Suppressor macrophage treated with lipopolysaccharide for 1 hour (primary cell): ENCODE results near the gene BCL2L13.
A peak's percentile ranks its signal among the peaks of the same experiment; 100 is the strongest.
"Not testable (repeated sequence)": the region's sequence is repeated elsewhere in the genome, so short reads cannot be mapped to it uniquely, and the experiment has no call there.

Experiments
- DNase-seq, 3 donors: peaks; one replicate each; pipeline ENCODE4 v3.0.0-alpha.2; 2020 to 2022

BCL2L13 gene

DNA sequence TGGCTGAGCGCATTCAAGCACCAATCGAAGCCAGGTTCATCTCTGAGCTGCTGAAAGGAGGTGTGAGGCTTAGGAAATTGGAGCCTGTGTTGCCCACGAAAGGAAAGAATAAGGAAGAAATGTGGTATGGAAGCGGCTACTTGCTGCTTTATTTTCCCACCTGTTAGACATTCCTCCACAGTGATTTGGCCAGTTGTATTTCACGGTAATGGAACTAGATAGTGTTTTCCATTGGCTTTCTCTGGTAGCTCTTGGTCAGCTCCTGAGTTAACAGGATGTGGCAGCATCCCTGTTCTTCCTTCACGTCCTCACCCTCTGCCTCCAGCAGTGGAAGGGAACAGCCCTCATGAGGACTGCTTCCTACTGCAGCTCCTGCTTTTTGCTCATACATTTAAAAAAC, 91.0 kb downstream of the BCL2L13 start:
- no peak for DNase-seq

DNA sequence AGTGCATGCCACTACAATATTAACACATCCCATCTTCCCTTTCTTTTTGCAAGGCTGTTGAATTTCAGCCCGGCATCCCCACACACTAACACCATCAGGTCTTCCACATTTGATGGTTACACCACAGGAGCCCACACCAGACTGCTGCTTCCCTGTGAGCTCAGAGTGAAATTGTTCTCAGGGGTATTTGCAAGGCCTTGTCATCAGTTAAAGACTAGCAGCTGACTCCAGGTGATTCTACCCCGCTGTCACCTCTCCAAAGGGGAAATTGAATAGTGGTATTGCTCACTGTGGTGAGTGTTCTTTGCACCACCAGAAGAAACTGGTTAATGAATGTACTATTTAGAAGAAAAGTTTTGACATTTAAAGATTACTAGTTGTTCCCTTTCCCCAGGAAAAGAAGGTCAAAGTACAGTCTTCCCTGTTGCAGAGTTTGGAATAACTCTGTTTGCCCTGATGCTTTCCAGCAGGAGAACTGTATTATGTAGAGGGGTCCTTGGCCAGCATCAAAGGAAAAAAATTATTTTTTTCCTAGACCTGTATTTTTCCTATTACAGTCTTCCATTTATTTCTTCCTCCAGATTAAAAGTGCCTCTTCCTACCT, 93.8 kb downstream of the BCL2L13 start:
- no peak for DNase-seq

DNA sequence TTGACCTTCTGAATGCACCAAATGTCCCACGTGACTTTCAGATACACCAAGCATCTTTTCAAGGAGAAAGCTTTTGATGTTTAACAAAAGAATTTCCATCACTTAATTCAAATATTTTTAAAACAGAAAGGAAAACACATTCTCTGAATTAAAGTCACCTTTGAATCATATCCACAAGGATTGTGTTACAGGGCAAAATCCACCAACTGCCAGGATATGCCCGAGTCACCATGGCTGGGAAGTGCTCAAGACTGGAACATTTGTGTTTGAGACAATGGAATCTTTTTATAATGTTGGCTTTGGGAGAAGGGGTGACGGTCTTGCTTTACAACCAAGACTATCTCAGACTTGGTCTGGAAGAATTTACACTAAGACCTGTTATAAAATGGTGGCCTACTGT, 94.9 kb downstream of the BCL2L13 start:
- DNase-seq = no peak

DNA sequence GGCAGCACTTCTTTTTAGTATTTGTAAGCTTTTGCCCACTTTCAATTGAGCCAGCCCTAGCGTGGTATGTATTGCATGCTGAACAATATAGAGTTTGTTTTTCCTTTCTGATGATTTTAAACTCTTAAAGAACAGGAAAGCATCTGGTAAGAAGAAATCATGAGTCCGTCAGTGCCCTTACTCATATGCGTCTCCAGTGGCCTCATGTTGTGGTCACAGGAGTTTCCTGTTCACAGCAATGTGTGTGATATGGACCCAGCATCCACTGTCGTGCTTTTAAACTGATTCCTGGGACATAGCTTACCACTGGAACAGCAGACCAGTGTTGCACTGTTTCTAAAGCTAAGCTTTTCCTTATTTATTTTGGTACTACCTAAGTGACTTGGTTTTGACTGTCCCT, 95.6 kb downstream of the BCL2L13 start:
- DNase-seq = peak; percentile 46 to 60 (median 51)

DNA sequence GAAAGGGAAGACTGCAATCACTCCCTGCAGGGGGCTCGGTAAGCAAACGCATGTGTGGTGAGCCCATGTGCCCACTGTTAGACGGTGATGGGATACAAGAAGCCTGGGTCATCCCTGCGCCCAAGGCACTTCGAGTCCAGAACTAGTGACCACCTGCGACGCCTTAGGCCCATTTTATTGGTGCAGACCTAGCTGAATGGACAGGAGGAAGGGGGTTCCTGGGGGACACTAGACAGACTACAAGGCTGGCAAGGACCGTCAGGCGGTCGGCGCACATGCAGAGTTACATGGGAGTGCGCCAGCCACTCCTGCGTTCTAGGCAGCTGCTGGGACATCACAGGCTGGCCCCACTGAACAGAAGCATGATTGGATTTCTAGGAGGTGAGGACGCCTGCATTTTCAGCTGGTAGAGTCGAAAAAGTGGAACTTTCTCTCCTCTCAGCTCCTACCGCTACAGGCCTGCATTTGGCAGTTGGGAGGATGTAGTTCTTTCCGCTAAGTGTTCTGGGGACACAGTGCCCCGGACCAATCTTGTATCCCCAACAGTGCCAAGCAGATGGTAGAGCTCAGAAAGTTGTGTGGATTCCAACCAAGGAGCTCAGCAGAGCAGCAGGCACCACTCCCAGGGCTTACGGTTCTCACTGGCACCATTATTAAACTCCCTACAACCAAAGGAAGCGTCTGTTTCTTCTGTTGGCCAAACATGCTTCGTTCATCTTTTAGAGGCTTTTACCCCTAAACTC, 100.0 kb downstream of the BCL2L13 start:
- DNase-seq = no peak

DNA sequence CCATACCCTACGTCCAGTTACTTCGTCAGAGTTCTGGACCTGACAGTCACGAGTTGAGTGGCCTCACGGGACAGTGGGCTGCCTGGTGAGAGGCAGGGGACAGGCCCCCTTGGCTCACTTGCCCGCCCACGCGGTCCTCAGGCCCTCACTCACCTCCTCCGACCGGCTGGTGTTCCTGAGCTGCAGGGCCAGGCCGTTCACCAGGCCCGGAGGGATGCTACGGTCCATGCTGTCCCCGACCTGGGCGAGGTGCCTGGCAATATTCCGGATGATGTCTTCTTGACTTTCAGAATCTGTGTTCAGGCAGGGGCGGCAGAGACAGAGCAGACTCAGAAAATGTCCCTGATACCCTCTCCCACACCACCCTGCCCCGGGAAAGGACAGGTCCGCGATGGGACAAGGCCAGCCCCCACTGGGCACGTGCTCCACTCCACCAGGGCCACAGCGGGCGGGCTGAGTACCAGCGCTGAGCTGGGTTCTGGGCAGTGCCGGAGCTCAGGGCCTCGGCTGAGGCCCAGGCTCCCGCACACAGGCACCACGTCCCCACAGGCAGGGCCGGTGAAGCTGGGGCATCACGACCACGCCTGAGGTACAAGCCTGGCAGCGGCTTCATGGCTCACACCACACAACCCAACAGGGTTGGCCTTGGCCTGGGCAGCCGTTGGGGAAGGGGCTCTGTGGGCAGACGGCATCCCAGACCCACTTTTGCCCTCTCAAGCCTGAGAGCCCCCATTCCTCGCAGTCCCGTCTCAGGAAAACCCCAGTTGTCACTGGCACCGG, 100.8 kb downstream of the BCL2L13 start:
- DNase-seq = no peak

DNA sequence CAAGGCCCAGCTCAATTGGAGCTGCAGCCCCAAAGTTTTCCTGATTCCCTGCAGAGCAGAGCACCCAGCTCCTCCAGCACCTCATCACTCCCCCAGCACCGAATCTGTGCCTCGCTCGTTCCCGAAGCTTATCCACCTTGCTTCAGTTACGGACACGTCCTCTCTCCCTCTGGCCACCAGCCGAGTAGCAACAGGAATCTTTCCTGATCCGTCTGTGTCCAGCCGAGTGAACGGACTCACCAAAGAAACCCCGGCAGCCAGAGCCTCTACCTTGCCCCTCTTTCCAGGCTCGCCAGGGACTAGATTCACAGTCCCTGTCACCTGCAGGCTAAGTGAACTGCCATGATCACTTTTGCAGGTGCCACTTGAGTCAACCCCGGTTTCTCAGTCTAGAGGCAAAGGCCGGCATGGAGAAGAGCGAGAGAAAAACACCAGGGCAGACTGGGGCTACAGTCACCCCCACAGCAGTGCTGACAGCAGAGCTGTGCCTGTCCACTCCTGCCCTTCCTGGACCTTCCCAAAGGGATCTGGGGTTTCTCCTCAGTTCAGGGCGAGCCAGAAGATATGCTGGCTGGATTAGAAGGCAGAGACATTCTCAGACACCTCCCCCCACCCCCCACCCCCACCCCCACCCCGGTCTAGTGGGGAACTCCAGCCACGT, 103.4 kb downstream of the BCL2L13 start:
- DNase-seq = no peak

DNA sequence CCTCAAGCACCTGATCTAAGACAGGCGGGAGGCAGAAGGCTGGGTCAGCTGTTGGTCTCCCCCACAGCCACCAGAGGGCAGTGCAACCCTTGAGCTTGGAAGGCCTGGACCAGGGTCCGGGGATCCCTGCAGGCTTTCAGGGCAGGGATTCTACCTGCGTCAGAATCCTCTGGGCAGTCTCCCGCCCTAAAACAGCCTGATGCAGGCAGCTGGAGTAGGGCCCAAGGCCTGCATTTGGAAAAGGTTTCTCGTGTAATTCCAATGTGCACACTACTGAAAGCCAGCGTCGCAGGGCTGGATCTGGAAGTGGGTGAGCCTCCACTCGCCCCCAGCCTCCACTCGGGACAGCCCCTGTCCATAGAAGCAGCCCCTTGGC, 104.0 kb downstream of the BCL2L13 start:
- DNase-seq = peak; percentile 66 to 80 (median 74)

DNA sequence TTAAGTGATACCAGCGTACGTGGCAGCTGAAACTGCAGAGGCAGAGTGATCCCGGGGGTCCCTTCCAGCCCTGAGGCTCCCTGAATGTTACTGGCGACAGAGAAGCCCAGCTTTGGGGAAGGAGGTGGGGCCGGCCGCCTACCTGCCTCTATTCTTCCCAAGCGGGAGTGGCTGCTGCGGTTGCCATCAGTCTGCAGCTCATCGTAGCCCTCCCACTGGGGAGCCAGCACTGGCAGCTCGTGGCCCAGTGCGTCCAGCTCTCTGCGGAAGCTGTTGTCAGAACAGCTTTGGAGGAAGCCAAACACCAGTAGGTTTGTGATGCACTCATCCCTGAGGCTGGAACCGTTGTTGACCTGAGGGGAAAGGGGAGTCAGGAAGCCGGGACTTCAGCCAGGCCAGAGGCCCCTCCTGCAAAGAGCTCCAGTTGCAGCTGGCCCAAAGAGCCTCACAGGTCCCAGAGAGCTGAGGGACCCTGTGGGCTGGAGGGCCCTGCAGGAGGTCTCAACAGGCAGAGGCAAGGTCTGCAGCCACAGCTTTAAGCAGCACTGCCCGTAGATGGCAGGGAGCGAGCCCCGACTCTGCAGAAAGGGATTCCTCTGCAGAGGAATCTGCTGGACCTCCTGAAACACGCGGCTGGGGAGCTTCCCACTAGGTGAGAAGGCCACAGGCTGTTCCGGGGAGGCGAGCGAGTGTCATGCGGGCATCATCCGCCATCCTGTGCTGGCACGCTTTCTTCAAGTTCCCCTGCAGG, 105.3 kb downstream of the BCL2L13 start:
- DNase-seq = no peak

DNA sequence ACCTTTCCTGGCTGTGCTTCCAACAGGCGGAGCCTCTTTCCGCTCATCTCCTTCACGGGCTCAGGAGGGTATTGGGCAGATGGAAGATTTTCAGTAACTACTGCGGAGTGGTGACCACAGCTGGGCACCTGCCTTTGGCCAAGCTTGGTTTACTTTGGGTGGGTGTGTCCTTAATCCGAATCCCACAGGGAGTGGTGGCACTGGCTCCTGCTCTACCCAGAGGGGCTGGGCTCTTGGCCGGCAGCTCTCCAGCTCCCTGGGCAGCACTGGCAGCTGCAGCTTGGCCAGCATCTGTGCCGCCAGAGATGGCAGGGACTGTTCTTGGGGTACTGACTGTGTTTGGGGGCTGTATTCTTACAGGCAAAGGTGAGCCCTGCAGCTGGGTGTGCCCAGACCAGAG, 105.9 kb downstream of the BCL2L13 start:
- DNase-seq = no peak

DNA sequence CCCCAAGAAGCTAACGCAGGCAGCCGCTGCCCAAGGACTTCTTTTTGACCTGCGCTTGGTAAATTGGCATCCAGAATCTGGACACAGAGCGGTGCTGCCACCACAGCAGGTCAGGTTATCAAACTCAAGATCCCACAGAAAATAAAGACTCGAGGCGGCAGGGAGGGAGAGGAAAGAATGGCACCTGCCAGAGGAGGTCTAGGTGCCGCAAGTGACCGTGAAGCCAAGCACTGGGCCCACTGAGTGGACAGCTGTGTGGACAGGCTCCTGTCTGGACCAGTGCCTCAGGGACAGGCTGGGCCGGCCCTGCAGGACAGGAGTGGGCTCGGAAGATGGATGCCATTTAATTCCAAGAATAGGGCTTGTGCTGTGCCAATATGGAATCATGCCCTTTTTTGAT, 108.4 kb downstream of the BCL2L13 start:
- DNase-seq = no peak

DNA sequence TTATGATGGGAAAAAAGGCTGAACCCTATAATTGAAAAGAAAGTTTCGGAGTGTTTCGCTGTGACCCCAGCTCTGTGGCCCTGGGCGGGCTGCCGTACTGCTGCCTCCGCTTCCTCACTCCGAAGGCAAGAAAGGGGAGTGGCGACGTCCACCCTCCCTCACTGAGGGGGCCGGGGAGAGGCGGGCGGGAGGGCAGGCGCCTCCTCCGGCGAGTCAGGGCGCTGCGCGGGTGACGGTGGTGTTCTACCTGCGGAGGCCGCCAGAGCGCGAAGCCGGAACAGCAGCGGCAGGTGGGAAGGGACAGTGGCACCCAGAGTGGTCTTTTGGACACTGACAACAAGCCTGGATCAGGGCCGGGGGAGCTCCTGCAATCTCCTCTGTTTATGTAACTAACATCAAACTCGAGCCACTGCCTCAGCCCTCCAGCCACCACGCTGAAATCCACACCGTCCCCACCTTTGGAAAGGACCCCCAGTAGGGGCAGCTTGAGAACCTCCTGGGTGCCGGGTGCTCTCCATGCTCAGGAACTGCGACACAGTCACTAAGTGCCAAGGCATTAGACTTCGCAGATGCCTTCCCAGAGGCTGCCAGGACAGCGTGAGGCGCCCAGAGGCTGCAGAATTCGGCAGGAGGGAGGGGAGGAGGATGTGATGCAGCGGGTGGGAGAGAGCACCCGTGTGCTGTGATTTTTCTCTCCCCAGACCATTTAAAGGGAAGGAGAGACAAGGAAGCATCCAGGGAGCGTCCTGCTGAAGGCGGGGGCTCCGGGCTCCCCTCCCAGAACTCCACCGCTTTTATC, 110.2 kb downstream of the BCL2L13 start:
- no peak for DNase-seq

DNA sequence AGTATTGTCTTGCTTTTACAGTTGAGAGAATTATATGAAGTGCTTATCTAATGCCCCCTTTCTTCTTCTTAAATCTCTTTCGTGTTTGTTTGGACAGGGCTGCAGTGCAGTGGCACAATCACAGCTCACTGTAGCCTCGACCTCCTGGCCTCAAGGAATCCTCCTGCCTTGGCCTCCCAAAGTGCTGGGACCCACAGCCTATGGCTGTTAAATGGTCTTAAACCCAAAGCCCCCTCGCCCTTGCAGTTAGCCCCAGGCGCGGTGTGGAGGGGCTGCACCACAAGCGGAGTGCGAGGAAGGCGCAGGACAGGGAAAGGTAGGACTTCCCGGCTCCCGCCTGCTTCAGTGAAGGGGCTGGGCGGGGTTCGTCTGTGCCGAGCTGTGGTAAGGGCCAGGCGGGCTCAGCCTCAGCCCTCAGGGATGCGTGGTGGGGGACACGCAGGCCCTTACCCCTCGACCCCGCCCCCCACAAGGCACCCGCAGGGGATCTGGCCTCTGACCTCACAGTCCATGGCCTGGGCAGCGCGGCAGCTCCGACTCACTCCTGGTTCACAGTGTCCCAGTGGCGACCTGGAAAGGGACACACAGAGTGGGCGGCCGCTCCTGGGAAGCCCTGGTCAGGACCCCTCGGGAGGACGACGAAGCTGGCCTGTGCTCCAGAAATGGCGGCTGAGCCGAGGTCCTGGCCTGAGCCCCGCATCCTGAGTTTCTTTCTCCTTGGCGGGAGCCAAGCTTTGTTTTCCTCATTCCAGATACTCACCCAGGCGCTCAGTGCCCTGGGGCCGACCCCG, 111.2 kb downstream of the BCL2L13 start:
- no peak for DNase-seq

DNA sequence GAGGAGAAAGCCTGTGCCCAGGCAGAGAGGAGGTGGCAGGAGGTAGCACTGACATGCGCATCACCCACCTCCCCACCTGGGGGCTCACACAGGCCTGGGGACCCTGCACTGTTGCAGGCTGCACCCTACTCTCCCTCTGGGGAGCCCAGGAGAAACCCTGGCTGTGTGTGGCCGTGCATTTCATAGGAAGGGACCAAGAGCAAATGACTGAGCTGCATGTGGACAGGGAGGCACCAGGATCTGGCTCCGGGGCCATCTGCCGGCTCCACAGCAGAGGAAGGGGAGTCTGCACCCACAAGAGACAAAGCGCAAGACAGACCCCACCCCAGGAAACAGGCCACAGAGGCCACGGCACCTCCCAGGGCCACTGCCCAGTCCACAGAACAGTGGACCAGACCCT, 113.0 kb downstream of the BCL2L13 start:
- DNase-seq = no peak

DNA sequence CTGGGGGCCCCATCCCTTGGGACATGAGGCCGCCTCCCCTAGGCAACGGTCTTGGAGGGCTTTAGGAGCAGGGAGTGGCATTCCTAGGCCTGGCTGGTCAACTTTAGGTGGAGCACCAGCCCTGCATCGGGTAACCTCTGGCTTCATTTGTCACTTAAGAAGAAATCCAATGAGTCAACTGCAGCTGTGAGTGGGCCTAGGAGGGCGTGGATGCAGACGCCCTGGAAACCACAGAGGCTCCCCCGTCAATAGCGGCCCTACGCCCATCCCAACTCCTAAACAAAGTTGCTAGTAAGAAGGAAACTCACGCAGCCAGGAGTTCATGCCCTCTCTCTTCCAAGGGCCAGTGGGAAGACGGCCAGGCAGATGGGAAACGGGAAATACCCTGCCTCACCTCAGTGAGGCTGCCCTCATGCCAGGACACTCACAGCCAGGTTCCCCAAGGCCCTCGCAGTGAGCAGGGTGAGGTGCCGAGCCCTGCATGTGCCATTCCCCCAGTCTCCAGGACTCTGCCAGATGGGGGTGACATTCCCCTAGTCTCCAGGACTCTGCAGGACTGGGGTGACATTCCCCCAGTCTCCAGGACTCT, 114.9 kb downstream of the BCL2L13 start:
- peak; percentile 80 to 82 (median 81) for DNase-seq

DNA sequence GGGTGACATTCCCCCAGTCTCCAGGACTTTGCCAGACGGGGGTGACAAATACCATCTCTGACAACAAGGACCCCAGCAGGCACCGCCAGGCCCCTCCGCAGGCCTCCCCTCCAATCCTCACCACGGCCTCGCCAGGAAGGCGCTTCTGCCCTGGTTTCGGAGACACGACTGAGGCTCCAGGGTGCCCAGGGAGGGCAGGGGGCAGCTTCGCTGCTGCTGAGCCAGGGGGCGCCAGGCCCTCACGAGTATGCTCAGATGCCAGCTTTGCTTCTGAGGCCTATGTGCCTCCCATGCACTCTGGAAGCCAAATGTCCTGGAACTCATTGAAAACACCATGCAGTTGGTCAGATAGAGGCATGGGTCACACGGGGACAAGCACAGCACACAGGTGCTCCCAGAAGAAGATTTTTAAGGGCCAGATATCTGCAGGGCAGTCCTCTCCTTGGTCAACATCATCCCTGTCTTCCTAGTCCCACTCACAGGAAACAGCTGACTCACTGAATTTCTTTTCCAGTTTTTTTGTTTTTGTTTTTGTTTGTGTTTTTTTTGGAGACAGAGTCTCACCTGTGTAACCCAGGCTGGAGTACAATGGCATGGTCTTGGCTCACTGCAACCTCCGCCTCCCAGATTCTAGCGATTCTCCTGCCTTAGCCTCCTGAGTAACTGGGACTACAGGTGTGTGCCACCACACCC, 115.8 kb downstream of the BCL2L13 start:
- peak in 2 of 3 donors; percentile 53 to 58 for DNase-seq

DNA sequence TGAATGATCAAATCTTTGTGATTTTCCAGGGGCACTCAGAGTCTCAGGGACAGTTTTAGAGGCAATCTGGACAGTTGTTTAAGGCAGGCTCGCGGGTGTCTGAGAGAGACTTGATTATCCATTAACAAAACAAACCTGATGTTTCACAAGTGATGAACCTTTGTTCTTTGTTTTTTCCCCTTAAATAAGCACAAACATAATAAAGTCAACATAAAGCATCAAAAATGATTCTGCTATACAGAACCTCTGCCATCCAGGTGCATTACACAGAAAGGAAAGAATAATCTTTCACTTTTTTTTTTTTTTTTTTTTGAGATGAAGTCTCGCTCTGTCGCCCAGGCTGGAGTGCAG, 122.6 kb downstream of the BCL2L13 start:
- no peak for DNase-seq

DNA sequence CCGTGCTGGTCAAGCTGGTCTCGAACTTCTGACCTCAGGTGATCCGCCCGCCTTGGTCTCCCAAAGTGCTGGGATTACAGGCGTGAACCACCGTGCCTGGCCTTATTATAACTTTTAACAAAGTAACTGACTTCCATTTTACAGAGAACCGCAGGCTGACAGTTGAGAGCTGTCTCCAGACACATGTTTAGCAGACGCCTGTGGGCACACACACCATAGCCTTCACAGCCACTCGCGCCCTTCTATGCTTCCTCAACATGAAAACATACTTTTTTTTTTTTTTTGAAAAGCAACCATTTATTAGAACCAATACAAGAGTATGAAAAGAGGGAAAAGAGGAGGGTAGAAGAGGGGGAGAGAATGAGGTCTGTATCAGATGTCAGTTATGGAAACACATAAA, 124.9 kb downstream of the BCL2L13 start:
- DNase-seq = not testable (repeated sequence)

DNA sequence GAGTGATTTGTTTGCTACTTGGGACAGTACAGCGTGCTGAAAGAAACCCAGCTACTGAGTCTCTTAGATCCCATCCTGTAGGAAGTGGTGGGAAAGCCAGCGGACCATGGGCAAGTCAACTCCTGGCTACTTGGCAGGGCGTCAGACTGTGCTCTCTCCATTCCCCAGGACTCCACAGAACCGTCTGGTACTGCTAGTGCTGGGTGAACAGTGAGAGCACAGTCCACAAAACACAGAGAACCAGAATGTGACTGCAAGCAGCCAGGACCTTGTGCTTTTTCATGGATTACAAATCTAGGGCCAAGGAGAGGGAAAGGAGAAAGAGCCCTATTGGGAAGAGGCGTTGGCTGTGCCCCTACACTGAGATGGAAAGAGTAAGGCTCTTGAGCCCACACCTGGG, 125.5 kb downstream of the BCL2L13 start:
- DNase-seq = no peak

DNA sequence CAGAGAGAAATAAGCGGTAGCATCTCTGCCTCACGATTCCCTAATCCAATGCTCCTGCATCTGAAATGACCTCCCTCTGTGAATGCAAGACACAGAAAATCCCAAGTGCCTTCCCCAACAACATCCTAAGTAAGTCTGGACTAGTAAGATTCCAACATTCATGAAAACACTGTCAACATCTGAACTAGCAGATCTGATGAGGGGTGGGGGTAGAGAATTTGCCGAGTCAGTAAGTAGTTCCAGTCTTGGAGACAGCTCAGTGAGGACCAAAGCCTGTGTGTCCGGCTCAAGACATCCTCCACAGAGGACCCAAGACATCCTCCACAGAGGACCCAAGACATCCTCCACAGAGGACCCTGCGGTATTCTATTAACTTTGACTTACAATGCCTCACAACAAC, 126.3 kb downstream of the BCL2L13 start:
- DNase-seq = not testable (repeated sequence)
